ENCODE measurements around the gene ARHGEF11.

DNA sequence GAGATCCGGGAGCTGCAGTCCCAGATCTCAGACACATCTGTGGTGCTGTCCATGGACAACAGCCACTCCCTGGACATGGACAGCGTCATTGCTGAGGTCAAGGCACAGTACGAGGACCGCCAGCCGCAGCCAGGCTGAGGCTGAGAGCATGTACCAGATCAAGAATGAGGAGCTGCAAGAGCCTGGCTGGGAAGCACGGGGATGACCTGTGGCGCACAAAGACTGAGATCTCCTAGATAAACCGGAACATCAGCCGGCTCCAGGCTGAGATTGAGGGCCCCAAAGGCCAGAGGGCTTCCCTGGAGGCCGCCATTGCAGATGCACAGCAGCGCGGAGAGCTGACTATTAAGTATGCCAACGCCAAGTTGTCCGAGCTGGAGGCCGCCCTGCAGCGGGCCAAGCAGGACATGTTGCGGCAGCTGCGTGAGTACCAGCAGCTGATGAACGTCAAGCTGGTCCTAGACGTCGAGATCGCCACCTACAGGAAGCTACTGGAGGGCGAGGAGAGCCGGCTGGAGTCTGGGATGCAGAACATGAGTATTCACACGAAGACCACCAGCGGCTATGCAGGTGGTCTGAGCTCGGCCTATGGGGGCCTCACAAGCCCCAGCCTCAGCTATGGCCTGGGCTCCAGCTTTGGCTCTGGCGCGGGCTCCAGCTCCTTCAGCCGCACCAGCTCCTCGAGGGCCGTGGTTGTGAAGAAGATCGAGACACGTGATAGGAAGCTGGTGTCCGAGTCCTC is 28.6 kb upstream of the ARHGEF11 start:
- TF ChIP-seq, protein P1, sequence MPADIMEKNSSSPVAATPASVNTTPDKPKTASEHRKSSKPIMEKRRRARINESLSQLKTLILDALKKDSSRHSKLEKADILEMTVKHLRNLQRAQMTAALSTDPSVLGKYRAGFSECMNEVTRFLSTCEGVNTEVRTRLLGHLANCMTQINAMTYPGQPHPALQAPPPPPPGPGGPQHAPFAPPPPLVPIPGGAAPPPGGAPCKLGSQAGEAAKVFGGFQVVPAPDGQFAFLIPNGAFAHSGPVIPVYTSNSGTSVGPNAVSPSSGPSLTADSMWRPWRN (IDR thresholded peaks at IDR 0.05; ENCODE audit: low read depth), result no peak
- no peak for TF ChIP-seq ADNP (tag; IDR thresholded peaks at IDR 0.05)

Data from K562 (cell line).